ENCODE data around the gene BEST1.

GRCh38 chr11:61911701-61912529 is 38.2 kb upstream of the BEST1 start:
- TF ChIP-seq POLR2A (IDR thresholded peaks at IDR 0.05) (no peak), CTCF (IDR thresholded peaks at IDR 0.05) (no peak)
